ENCODE measurements around the gene LPP.

The LPP gene

DNA sequence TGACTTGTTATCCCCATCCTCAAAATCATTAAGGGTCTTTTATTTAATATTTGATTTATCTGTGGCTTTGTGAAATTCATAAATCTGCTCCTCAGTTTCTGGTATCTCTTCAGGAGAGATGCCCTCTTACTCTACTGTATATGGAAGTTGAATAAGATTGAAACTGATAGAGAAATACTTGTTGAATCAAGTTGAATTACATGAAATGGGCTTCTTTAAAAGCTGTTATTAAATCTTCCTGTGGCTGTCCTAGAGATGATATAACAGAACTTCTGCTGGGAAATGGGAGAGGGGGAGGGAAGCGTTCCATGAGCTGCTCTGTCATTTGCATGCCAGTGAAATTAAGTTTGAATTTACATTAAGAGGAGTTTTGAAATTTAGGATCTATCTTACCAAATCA lies 523.4 kb downstream of the LPP start:
- H3K79me2 ChIP-seq (ENCODE audit: low read length) = no peaks in the 10 kb centered on the region
- H3F3A ChIP-seq (ENCODE audit: insufficient read depth, low read length) = no peaks in the 10 kb centered on the region
- DNase-seq = no peak
- H3K4me2 ChIP-seq (ENCODE audit: low read depth, low read length) = no peak overlapping the region
- H2AFZ ChIP-seq (ENCODE audit: low read length) = no peak overlapping the region
- no peaks in the 10 kb centered on the region for H3K36me3 ChIP-seq (replicated peaks; ENCODE audit: insufficient read depth, low read length)
- no peaks in the 10 kb centered on the region for H3K9me2 ChIP-seq (replicated peaks; ENCODE audit: insufficient read depth, low read length)
- H3K9me3 ChIP-seq (replicated peaks; ENCODE audit: insufficient read depth, low read length) = no peaks in the 10 kb centered on the region
- H3K9ac ChIP-seq (ENCODE audit: low read length) = no peak overlapping the region
- H3K4me1 ChIP-seq (ENCODE audit: low read length) = no peaks in the 10 kb centered on the region
- no peaks in the 10 kb centered on the region for H4K20me1 ChIP-seq (ENCODE audit: insufficient read depth, low read length)
- no peak overlapping the region for H3K27ac ChIP-seq (ENCODE audit: low read length)
- H3K27me3 ChIP-seq (replicated peaks; ENCODE audit: insufficient read depth, low read length) = no peaks in the 10 kb centered on the region
- H3K4me3 ChIP-seq (ENCODE audit: low read length) = no peak overlapping the region
- TF ChIP-seq EZH2phosphoT487 (IDR thresholded peaks at IDR 0.05; ENCODE audit: low read length) = no peak

DNA sequence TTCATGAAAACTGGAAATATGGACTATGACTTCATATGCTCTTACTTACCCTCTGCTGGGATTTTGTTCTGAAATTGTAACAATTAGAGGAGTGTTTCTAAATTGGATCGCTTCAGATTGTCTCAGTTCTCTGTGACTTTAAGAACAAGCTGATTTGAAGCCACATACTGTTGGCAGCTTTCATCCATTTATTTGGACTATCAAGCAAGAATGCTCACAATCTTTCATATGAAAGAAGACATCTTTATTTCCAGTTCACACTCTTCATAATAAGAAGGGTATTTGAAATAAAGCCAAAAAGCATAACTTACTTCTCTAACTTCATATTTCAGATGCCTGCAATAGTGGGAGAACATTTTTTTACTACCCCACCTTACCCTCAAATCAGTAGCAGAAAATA lies 526.2 kb downstream of the LPP start:
- H3K79me2 ChIP-seq (ENCODE audit: low read length) = no peaks in the 10 kb centered on the region
- TF ChIP-seq EZH2phosphoT487 (IDR thresholded peaks at IDR 0.05; ENCODE audit: low read length) = no peak
- TF ChIP-seq, protein P1, sequence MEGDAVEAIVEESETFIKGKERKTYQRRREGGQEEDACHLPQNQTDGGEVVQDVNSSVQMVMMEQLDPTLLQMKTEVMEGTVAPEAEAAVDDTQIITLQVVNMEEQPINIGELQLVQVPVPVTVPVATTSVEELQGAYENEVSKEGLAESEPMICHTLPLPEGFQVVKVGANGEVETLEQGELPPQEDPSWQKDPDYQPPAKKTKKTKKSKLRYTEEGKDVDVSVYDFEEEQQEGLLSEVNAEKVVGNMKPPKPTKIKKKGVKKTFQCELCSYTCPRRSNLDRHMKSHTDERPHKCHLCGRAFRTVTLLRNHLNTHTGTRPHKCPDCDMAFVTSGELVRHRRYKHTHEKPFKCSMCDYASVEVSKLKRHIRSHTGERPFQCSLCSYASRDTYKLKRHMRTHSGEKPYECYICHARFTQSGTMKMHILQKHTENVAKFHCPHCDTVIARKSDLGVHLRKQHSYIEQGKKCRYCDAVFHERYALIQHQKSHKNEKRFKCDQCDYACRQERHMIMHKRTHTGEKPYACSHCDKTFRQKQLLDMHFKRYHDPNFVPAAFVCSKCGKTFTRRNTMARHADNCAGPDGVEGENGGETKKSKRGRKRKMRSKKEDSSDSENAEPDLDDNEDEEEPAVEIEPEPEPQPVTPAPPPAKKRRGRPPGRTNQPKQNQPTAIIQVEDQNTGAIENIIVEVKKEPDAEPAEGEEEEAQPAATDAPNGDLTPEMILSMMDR (IDR thresholded peaks at IDR 0.05; ENCODE audit: low read length) = no peak
- TF ChIP-seq EZH2 (optimal IDR thresholded peaks at IDR 0.05; ENCODE audit: low read depth, low read length) = no peak
- no peak overlapping the region for H2AFZ ChIP-seq (ENCODE audit: low read length)
- H3K4me1 ChIP-seq (ENCODE audit: low read length) = no peaks in the 10 kb centered on the region
- no peak overlapping the region for H3K9ac ChIP-seq (ENCODE audit: low read length)
- H3K36me3 ChIP-seq (replicated peaks; ENCODE audit: insufficient read depth, low read length) = no peaks in the 10 kb centered on the region
- H4K20me1 ChIP-seq (ENCODE audit: insufficient read depth, low read length) = no peaks in the 10 kb centered on the region
- no peak overlapping the region for H3K4me3 ChIP-seq (ENCODE audit: low read length)
- H3K4me2 ChIP-seq (ENCODE audit: low read depth, low read length) = no peak overlapping the region
- no peaks in the 10 kb centered on the region for H3K9me2 ChIP-seq (replicated peaks; ENCODE audit: insufficient read depth, low read length)
- H3F3A ChIP-seq (ENCODE audit: insufficient read depth, low read length) = no peaks in the 10 kb centered on the region
- DNase-seq = no peak
- no peaks in the 10 kb centered on the region for H3K27me3 ChIP-seq (replicated peaks; ENCODE audit: insufficient read depth, low read length)
- no peaks in the 10 kb centered on the region for H3K9me3 ChIP-seq (replicated peaks; ENCODE audit: insufficient read depth, low read length)
- H3K27ac ChIP-seq (ENCODE audit: low read length) = no peak overlapping the region

DNA sequence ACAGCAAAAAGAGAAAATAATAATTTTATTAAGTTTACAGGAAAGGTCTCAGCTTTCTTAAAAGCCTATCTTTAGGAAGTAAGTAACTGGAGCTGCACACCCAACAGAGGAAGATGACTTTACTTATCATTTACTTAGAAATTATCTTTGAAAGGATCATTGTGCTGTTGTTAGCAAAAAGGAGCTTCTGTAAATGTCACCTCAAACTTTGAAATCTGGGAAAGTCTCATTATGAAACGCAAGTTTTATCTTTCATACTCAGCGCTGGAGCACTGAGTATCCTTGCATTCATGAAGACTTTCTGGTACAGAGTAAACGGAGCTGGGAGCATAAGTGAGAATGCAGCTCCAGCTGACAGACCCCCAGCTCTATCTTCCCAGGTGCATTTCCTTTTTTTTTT lies 526.6 kb downstream of the LPP start:
- Histone ChIP-seq H3K4me1 (ENCODE audit: low read length) (no peaks in the 10 kb centered on the region), H3K4me3 (ENCODE audit: low read length) (no peak overlapping the region), H3K9me2 (replicated peaks; ENCODE audit: insufficient read depth, low read length) (no peaks in the 10 kb centered on the region), H4K20me1 (ENCODE audit: insufficient read depth, low read length) (no peaks in the 10 kb centered on the region), H3K4me2 (ENCODE audit: low read depth, low read length) (no peak overlapping the region), H3K27me3 (replicated peaks; ENCODE audit: insufficient read depth, low read length) (no peaks in the 10 kb centered on the region), H3K36me3 (replicated peaks; ENCODE audit: insufficient read depth, low read length) (no peaks in the 10 kb centered on the region), H3K27ac (ENCODE audit: low read length) (no peak overlapping the region), H3K9ac (ENCODE audit: low read length) (no peak overlapping the region), H2AFZ (ENCODE audit: low read length) (no peak overlapping the region), H3F3A (ENCODE audit: insufficient read depth, low read length) (no peaks in the 10 kb centered on the region), H3K79me2 (ENCODE audit: low read length) (no peaks in the 10 kb centered on the region), H3K9me3 (replicated peaks; ENCODE audit: insufficient read depth, low read length) (no peaks in the 10 kb centered on the region)
- DNase-seq = no peak
- TF ChIP-seq, protein P1 (IDR thresholded peaks at IDR 0.05; ENCODE audit: low read length) = no peak
- TF ChIP-seq EZH2phosphoT487 (IDR thresholded peaks at IDR 0.05; ENCODE audit: low read length) = no peak
- no peak for TF ChIP-seq EZH2 (optimal IDR thresholded peaks at IDR 0.05; ENCODE audit: low read depth, low read length)

DNA sequence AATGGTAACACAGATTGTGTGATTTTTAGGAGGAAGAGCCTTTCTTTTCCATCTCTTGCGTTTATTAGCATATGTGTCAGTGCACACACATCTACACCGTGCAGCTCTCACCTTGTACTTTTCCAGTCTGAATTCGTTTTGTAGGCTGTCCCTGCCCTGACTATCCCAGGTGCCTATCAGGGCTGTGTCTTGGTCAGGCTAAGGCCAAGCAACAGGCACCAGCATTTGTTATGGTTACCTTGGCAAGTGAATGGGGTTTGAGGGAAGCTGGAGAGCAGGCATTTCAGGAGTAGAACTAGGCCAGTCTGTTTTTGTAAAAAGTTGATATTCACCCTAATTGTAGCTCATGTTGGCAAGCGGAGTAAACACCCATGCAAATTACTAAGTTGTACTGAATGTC lies 528.4 kb downstream of the LPP start:
- TF ChIP-seq, protein P1 (IDR thresholded peaks at IDR 0.05; ENCODE audit: low read length) = no peak
- TF ChIP-seq EZH2 (optimal IDR thresholded peaks at IDR 0.05; ENCODE audit: low read depth, low read length) (no peak), EZH2phosphoT487 (IDR thresholded peaks at IDR 0.05; ENCODE audit: low read length) (no peak)
- Histone ChIP-seq H3K9ac (ENCODE audit: low read length) (no peak overlapping the region), H3K36me3 (replicated peaks; ENCODE audit: insufficient read depth, low read length) (no peaks in the 10 kb centered on the region), H3K9me3 (replicated peaks; ENCODE audit: insufficient read depth, low read length) (no peaks in the 10 kb centered on the region), H3K4me3 (ENCODE audit: low read length) (no peak overlapping the region), H3K4me2 (ENCODE audit: low read depth, low read length) (no peak overlapping the region), H3K79me2 (ENCODE audit: low read length) (no peaks in the 10 kb centered on the region), H3K27me3 (replicated peaks; ENCODE audit: insufficient read depth, low read length) (no peaks in the 10 kb centered on the region), H3F3A (ENCODE audit: insufficient read depth, low read length) (no peaks in the 10 kb centered on the region), H2AFZ (ENCODE audit: low read length) (no peak overlapping the region), H3K4me1 (ENCODE audit: low read length) (no peaks in the 10 kb centered on the region), H4K20me1 (ENCODE audit: insufficient read depth, low read length) (no peaks in the 10 kb centered on the region), H3K9me2 (replicated peaks; ENCODE audit: insufficient read depth, low read length) (no peaks in the 10 kb centered on the region), H3K27ac (ENCODE audit: low read length) (no peak overlapping the region)
- no peak for DNase-seq

Measured in MM.1S (cell line).